ENCODE data around the gene CYREN.
A peak's percentile ranks its signal among the peaks of the same experiment; 100 is the strongest.
"Not testable (repeated sequence)": the region's sequence is repeated elsewhere in the genome, so short reads cannot be mapped to it uniquely, and the experiment has no call there.

Gene CYREN

GRCh38 chr7:135170274-135170997 lies at the start of gene CYREN:
Gene CYREN, minus strand, starts transcription at chr7:135170707. Its CDS starts 1,785 bp downstream, at chr7:135168922.
- Histone ChIP-seq H3K4me3 (ENCODE audit: low read length) (peak within 1 kb of the TSS; percentile 85), H3K4me1 (ENCODE audit: control insufficient read depth, insufficient read depth, low read length) (peaks cover 24% of the 10 kb centered on the region), H3K36me3 (ENCODE audit: control insufficient read depth, insufficient read depth, low read length) (no peaks in the 10 kb centered on the region), H3K27me3 (ENCODE audit: control insufficient read depth, insufficient read depth, low read length) (no peaks in the 10 kb centered on the region), H3K9ac (ENCODE audit: low read length) (peak within 1 kb of the TSS; percentile 90), H3K9me3 (ENCODE audit: control insufficient read depth, low read length) (no peaks in the 10 kb centered on the region)

- no peak overlapping the region for H3K9ac ChIP-seq (ENCODE audit: low read length)
- H3K4me3 ChIP-seq (ENCODE audit: low read length), result no peak overlapping the region
- H3K36me3 ChIP-seq (ENCODE audit: control insufficient read depth, insufficient read depth, low read length), result no peaks in the 10 kb centered on the region
- H3K9me3 ChIP-seq (ENCODE audit: control insufficient read depth, low read length), result no peaks in the 10 kb centered on the region
- no peaks in the 10 kb centered on the region for H3K27me3 ChIP-seq (ENCODE audit: control insufficient read depth, insufficient read depth, low read length)
- H3K4me1 ChIP-seq (ENCODE audit: control insufficient read depth, insufficient read depth, low read length), result peaks cover 4% of the 10 kb centered on the region
These were observed 47.4 kb upstream of the CYREN start for GRCh38 chr7:135217645-135218509.

- no peak overlapping the region for H3K9ac ChIP-seq (ENCODE audit: low read length)
- H3K4me1 ChIP-seq (ENCODE audit: control insufficient read depth, insufficient read depth, low read length), result peaks cover 4% of the 10 kb centered on the region
- no peaks in the 10 kb centered on the region for H3K9me3 ChIP-seq (ENCODE audit: control insufficient read depth, low read length)
- no peaks in the 10 kb centered on the region for H3K36me3 ChIP-seq (ENCODE audit: control insufficient read depth, insufficient read depth, low read length)
- H3K4me3 ChIP-seq (ENCODE audit: low read length), result no peak overlapping the region
- no peaks in the 10 kb centered on the region for H3K27me3 ChIP-seq (ENCODE audit: control insufficient read depth, insufficient read depth, low read length)
These were observed 45.2 kb upstream of the CYREN start for GRCh38 chr7:135215698-135216097.

GRCh38 chr7:135215180-135215579 lies 44.7 kb upstream of the CYREN start:
- Histone ChIP-seq H3K27me3 (ENCODE audit: control insufficient read depth, insufficient read depth, low read length) (no peaks in the 10 kb centered on the region), H3K9me3 (ENCODE audit: control insufficient read depth, low read length) (no peaks in the 10 kb centered on the region), H3K36me3 (ENCODE audit: control insufficient read depth, insufficient read depth, low read length) (no peaks in the 10 kb centered on the region), H3K4me3 (ENCODE audit: low read length) (no peak overlapping the region), H3K9ac (ENCODE audit: low read length) (no peak overlapping the region), H3K4me1 (ENCODE audit: control insufficient read depth, insufficient read depth, low read length) (peaks cover 9% of the 10 kb centered on the region)

- H3K9me3 ChIP-seq (ENCODE audit: control insufficient read depth, low read length), result no peaks in the 10 kb centered on the region
- no peak overlapping the region for H3K4me3 ChIP-seq (ENCODE audit: low read length)
- H3K27me3 ChIP-seq (ENCODE audit: control insufficient read depth, insufficient read depth, low read length), result no peaks in the 10 kb centered on the region
- H3K36me3 ChIP-seq (ENCODE audit: control insufficient read depth, insufficient read depth, low read length), result no peaks in the 10 kb centered on the region
- H3K4me1 ChIP-seq (ENCODE audit: control insufficient read depth, insufficient read depth, low read length), result peaks cover 11% of the 10 kb centered on the region
- no peak overlapping the region for H3K9ac ChIP-seq (ENCODE audit: low read length)
These were observed 43.3 kb upstream of the CYREN start for GRCh38 chr7:135213831-135214230.

GRCh38 chr7:135211946-135212685 lies 41.6 kb upstream of the CYREN start:
- peak overlapping the region; percentile 57 for H3K4me3 ChIP-seq (ENCODE audit: low read length)

GRCh38 chr7:135211179-135211945 lies 40.9 kb upstream of the CYREN start, which contains the start of gene WDR91:
Gene WDR91, minus strand, starts transcription at chr7:135211526. Its CDS starts 24 bp downstream, at chr7:135211502.
- Histone ChIP-seq H3K4me3 (ENCODE audit: low read length) (peak within 1 kb of the TSS; percentile 75), H3K36me3 (ENCODE audit: control insufficient read depth, insufficient read depth, low read length) (no peaks in the 10 kb centered on the region)

More at GRCh38 chr7:135211946-135212685, 41.6 kb upstream of the CYREN start:
- not testable (repeated sequence) for H3K9me3 ChIP-seq (ENCODE audit: control insufficient read depth, low read length); H3K36me3 ChIP-seq (ENCODE audit: control insufficient read depth, insufficient read depth, low read length); H3K27me3 ChIP-seq (ENCODE audit: control insufficient read depth, insufficient read depth, low read length)
- Histone ChIP-seq H3K4me1 (ENCODE audit: control insufficient read depth, insufficient read depth, low read length) (peaks cover 15% of the 10 kb centered on the region), H3K9ac (ENCODE audit: low read length) (peak overlapping the region; percentile 61)

GRCh38 chr7:135210888-135211178 lies 40.3 kb upstream of the CYREN start:
- H3K9ac ChIP-seq (ENCODE audit: low read length), result peak overlapping the region; percentile 91
- H3K36me3 ChIP-seq (ENCODE audit: control insufficient read depth, insufficient read depth, low read length), result no peaks in the 10 kb centered on the region
- peak overlapping the region; percentile 75 for H3K4me3 ChIP-seq (ENCODE audit: low read length)
- no peaks in the 10 kb centered on the region for H3K9me3 ChIP-seq (ENCODE audit: control insufficient read depth, low read length)
- no peaks in the 10 kb centered on the region for H3K27me3 ChIP-seq (ENCODE audit: control insufficient read depth, insufficient read depth, low read length)
- peaks cover 15% of the 10 kb centered on the region for H3K4me1 ChIP-seq (ENCODE audit: control insufficient read depth, insufficient read depth, low read length)

More at GRCh38 chr7:135211179-135211945, 40.9 kb upstream of the CYREN start, which contains the start of gene WDR91:
- Histone ChIP-seq H3K4me1 (ENCODE audit: control insufficient read depth, insufficient read depth, low read length) (peaks cover 15% of the 10 kb centered on the region), H3K27me3 (ENCODE audit: control insufficient read depth, insufficient read depth, low read length) (no peaks in the 10 kb centered on the region), H3K9me3 (ENCODE audit: control insufficient read depth, low read length) (no peaks in the 10 kb centered on the region), H3K9ac (ENCODE audit: low read length) (peak within 1 kb of the TSS; percentile 91)

GRCh38 chr7:135209225-135209834 lies 38.8 kb upstream of the CYREN start:
- Histone ChIP-seq H3K9ac (ENCODE audit: low read length) (no peak overlapping the region), H3K9me3 (ENCODE audit: control insufficient read depth, low read length) (no peaks in the 10 kb centered on the region), H3K27me3 (ENCODE audit: control insufficient read depth, insufficient read depth, low read length) (no peaks in the 10 kb centered on the region), H3K4me3 (ENCODE audit: low read length) (no peak overlapping the region), H3K4me1 (ENCODE audit: control insufficient read depth, insufficient read depth, low read length) (peaks cover 15% of the 10 kb centered on the region), H3K36me3 (ENCODE audit: control insufficient read depth, insufficient read depth, low read length) (no peaks in the 10 kb centered on the region)

GRCh38 chr7:135208102-135208793 lies 37.7 kb upstream of the CYREN start:
- H3K9ac ChIP-seq (ENCODE audit: low read length), result no peak overlapping the region
- no peaks in the 10 kb centered on the region for H3K36me3 ChIP-seq (ENCODE audit: control insufficient read depth, insufficient read depth, low read length)
- no peaks in the 10 kb centered on the region for H3K9me3 ChIP-seq (ENCODE audit: control insufficient read depth, low read length)
- H3K4me1 ChIP-seq (ENCODE audit: control insufficient read depth, insufficient read depth, low read length), result peaks cover 15% of the 10 kb centered on the region
- no peaks in the 10 kb centered on the region for H3K27me3 ChIP-seq (ENCODE audit: control insufficient read depth, insufficient read depth, low read length)
- no peak overlapping the region for H3K4me3 ChIP-seq (ENCODE audit: low read length)
